Mesenchymal stem cell (in vitro differentiated cells and primary cell): ENCODE measurements around the gene TSPAN15.
A peak's percentile ranks its signal among the peaks of the same experiment; 100 is the strongest.

Experiments used
- DNase-seq: peaks from one replicate; pipeline ENCODE4 v3.0.0-alpha.2; 2013
- H2AFZ ChIP-seq: one replicate; pipeline ENCODE4 v1.6.1; 2013; ENCODE audit warnings: low read depth, mild to moderate bottlenecking, control low read depth, inconsistent platforms, low read length, moderate library complexity
- H2AK5ac ChIP-seq: 2 replicates; pipeline ENCODE4 v1.6.1; 2013; ENCODE audit warnings: low read length, moderate library complexity, mild to moderate bottlenecking, inconsistent platforms; ENCODE audit not compliant: severe bottlenecking
- H2BK120ac ChIP-seq: one replicate; pipeline ENCODE4 v1.6.1; 2013; ENCODE audit warnings: low read depth, mild to moderate bottlenecking, inconsistent platforms, low read length, moderate library complexity
- H2BK12ac ChIP-seq, 2 experiments: one replicate each; pipeline ENCODE4 v1.6.1; 2013; ENCODE audit warnings: inconsistent platforms in 2 of 2, low read length in 2 of 2, mild to moderate bottlenecking in 2 of 2, moderate library complexity in 2 of 2, control low read depth in 1 of 2
- H2BK15ac ChIP-seq: one replicate; pipeline ENCODE4 v1.6.1; 2013; ENCODE audit warnings: mild to moderate bottlenecking, low read depth, inconsistent platforms; ENCODE audit not compliant: poor library complexity, severe bottlenecking
- H2BK5ac ChIP-seq: 2 replicates; pipeline ENCODE4 v1.6.1; 2013; ENCODE audit warnings: low read depth, mild to moderate bottlenecking, low read length, control low read depth, inconsistent platforms; ENCODE audit not compliant: poor library complexity, severe bottlenecking
- H3K14ac ChIP-seq, 2 experiments: one replicate each; pipeline ENCODE4 v1.6.1; 2013; ENCODE audit warnings: inconsistent platforms in 2 of 2, low read length in 2 of 2, control low read depth in 1 of 2, mild to moderate bottlenecking in 1 of 2, moderate library complexity in 1 of 2
- H3K18ac ChIP-seq, 2 experiments: one replicate each; pipeline ENCODE4 v1.6.1; 2013; ENCODE audit warnings: inconsistent platforms in 2 of 2, low read length in 2 of 2, control low read depth in 1 of 2, low read depth in 1 of 2, mild to moderate bottlenecking in 1 of 2
- H3K23ac ChIP-seq, 2 experiments: one replicate each; pipeline ENCODE4 v1.6.1; 2013; ENCODE audit warnings: inconsistent platforms in 2 of 2, low read length in 2 of 2, mild to moderate bottlenecking in 2 of 2, moderate library complexity in 2 of 2, control low read depth in 1 of 2
- H3K27ac ChIP-seq: 2 replicates; pipeline ENCODE4 v1.5.1; 2013; ENCODE audit warnings: mild to moderate bottlenecking, moderate library complexity, low read length, control low read depth, inconsistent platforms; ENCODE audit not compliant: poor library complexity, severe bottlenecking
- H3K27me3 ChIP-seq, 2 experiments: 2 replicates each; pipeline versions ENCODE4 v1.6.1 to v1.7.0; 2013; ENCODE audit warnings: low read length in 2 of 2, mild to moderate bottlenecking in 2 of 2, moderate library complexity in 2 of 2, control low read depth in 1 of 2, inconsistent platforms in 1 of 2; ENCODE audit not compliant: control insufficient read depth in 1 of 2, insufficient read depth in 1 of 2
- H3K36me3 ChIP-seq, 2 experiments: 2 replicates each; pipeline versions ENCODE4 v1.6.1 to v1.7.0; 2013; ENCODE audit warnings: low read length in 2 of 2, control low read depth in 1 of 2, inconsistent platforms in 1 of 2, low read depth in 1 of 2, mild to moderate bottlenecking in 1 of 2; ENCODE audit not compliant: insufficient read depth in 2 of 2, control insufficient read depth in 1 of 2
- H3K4ac ChIP-seq, 2 experiments: one replicate each; pipeline ENCODE4 v1.6.1; 2013; ENCODE audit warnings: inconsistent platforms in 2 of 2, low read length in 2 of 2, mild to moderate bottlenecking in 2 of 2, moderate library complexity in 2 of 2, control low read depth in 1 of 2, low read depth in 1 of 2
- H3K4me1 ChIP-seq: 2 replicates; pipeline ENCODE4 v1.6.1; 2013; ENCODE audit warnings: low read depth, low read length, control low read depth; ENCODE audit not compliant: control insufficient read depth, insufficient read depth
- H3K4me2 ChIP-seq: 2 replicates; pipeline ENCODE4 v1.6.1; 2013; ENCODE audit warnings: low read length, mild to moderate bottlenecking, inconsistent platforms; ENCODE audit not compliant: poor library complexity, severe bottlenecking
- H3K4me3 ChIP-seq, 2 experiments: 2 replicates each; pipeline versions ENCODE4 v1.5.1 to v1.7.0; 2013; ENCODE audit warnings: low read length in 2 of 2, mild to moderate bottlenecking in 2 of 2, control low read depth in 1 of 2, low read depth in 1 of 2; ENCODE audit not compliant: insufficient read depth in 1 of 2
- H3K79me1 ChIP-seq: replicated peaks from 2 replicates; pipeline ENCODE4 v1.6.1; 2013; ENCODE audit warnings: mild to moderate bottlenecking, control low read depth, low read length, inconsistent platforms; ENCODE audit not compliant: poor library complexity, severe bottlenecking
- H3K9ac ChIP-seq: 2 replicates; pipeline ENCODE4 v1.7.0; 2013; ENCODE audit warnings: mild to moderate bottlenecking, low read length, moderate library complexity
- H3K9me3 ChIP-seq: 2 replicates; pipeline ENCODE4 v1.7.0; 2013; ENCODE audit warnings: mild to moderate bottlenecking, low read length; ENCODE audit not compliant: control insufficient read depth
- H4K8ac ChIP-seq: one replicate; pipeline ENCODE4 v1.6.1; 2013; ENCODE audit warnings: inconsistent platforms, mild to moderate bottlenecking, low read length, moderate library complexity
- H4K91ac ChIP-seq: one replicate; pipeline ENCODE4 v1.6.1; 2013; ENCODE audit warnings: mild to moderate bottlenecking, low read length, inconsistent platforms
- WGBS: methylation state at CpG from one replicate; pipeline ENCODE4 v1.1.7; 2013; ENCODE audit warnings: mixed read lengths; 5-methylcytosine and 5-hydroxymethylcytosine counted together

Gene TSPAN15

DNA sequence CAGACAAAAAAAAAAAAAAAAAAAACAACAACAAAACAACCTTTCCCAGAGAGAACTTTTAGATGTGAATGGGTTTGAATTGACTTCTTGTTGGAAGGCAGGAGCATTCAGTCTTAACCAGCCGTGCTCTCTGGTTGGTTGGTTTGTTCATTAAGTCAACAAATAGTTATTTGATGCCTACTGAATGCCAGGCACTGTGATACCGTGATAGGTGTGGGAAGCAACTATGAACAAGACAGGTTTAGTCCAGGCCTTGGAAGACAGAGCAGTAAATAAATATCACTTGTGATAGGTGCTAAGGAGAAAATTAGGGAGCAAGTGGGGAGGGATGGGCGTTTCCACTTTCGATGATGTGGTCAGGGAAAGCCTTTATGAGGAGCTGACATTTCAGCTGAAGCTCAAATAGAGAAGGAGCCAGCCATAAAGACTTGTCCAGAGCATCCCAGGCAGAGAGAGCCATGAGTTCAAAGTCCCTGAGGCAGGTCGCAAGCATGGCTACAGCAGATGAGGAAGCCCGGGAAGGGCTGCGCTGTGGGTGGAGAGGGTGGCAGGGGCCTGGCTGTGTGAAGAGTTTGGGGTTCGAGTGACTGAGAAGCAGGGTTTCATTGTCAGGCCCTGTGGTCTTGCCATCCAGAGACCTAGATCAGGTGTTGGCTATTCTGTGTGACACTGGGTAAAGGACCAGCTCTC lies 8.0 kb downstream of the TSPAN15 start:
- no peaks in the 10 kb centered on the region for H3K9me3 ChIP-seq
- no peak overlapping the region for H3K4ac ChIP-seq
- H3K23ac ChIP-seq: no peak overlapping the region
- H3K36me3 ChIP-seq: peaks cover 0 to 4% of the 10 kb centered on the region in 2 experiments
- no peak overlapping the region for H2BK5ac ChIP-seq
- DNase-seq: no peak
- peak overlapping the region in 1 of 2 experiments; percentile 42 for H2BK12ac ChIP-seq
- no peak overlapping the region for H3K4me2 ChIP-seq
- H3K79me1 ChIP-seq: peaks cover 12% of the 10 kb centered on the region
- H2BK120ac ChIP-seq: no peak overlapping the region
- 95% methylated on average over 8 of the region's 8 CpGs for WGBS
- no peak overlapping the region for H2BK15ac ChIP-seq
- no peak overlapping the region for H3K9ac ChIP-seq
- H3K27ac ChIP-seq: no peak overlapping the region
- H2AFZ ChIP-seq: no peak overlapping the region
- H3K27me3 ChIP-seq: no peaks in the 10 kb centered on the region
- no peak overlapping the region for H4K91ac ChIP-seq
- H3K4me1 ChIP-seq: peaks cover 11% of the 10 kb centered on the region
- H3K4me3 ChIP-seq: no peak overlapping the region
- H4K8ac ChIP-seq: no peak overlapping the region
- no peak overlapping the region for H3K14ac ChIP-seq
- no peak overlapping the region for H3K18ac ChIP-seq
- H2AK5ac ChIP-seq: no peak overlapping the region

DNA sequence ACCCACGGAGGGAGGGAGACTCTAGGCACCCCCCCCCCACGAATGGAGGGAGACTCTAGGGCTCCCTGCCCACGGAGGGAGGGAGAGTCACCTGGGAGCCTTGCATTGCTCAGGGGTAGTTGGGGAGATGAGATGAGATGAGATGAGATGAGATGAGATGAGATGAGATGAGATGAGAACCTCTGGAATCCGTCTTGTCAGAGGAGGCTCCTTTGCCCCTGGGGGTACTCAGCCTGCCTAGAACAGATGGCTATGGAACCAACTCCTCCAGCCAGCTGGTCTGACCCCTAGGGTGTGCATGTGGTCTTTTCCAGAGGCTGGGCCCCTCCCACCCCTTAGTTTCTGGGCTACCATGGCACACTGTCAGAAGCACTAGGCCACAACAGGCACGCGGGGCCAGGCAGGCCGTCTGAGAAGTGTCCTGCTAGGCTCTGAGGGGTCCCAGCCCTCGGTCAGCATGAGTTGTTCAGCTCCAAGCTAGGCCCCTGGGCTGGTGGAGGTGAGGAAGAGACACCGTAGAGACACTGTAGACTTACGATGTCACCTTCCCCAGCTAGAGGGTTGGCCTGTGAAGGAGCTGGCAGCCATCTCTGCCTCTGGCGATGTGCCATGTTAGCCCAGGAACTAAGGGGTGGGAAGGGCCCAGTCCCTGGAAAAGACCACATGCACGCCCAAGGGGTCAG lies 8.8 kb downstream of the TSPAN15 start:
- H4K91ac ChIP-seq: peak overlapping the region; percentile 23
- no peak overlapping the region for H3K4me3 ChIP-seq
- peak overlapping the region; percentile 70 to 88 for H2BK12ac ChIP-seq
- peaks cover 11% of the 10 kb centered on the region for H3K4me1 ChIP-seq
- peak overlapping the region; percentile 57 for H4K8ac ChIP-seq
- no peak overlapping the region for H2AFZ ChIP-seq
- DNase-seq: no peak
- H3K18ac ChIP-seq: peak overlapping the region; percentile 23 to 50
- H3K14ac ChIP-seq: peak overlapping the region in 1 of 2 experiments; percentile 74
- no peaks in the 10 kb centered on the region for H3K9me3 ChIP-seq
- no peak overlapping the region for H2AK5ac ChIP-seq
- no peak overlapping the region for H3K27ac ChIP-seq
- H2BK5ac ChIP-seq: no peak overlapping the region
- peak overlapping the region in 1 of 2 experiments; percentile 30 for H3K4ac ChIP-seq
- WGBS: 88% methylated on average over 12 of the region's 12 CpGs
- H3K9ac ChIP-seq: no peak overlapping the region
- H2BK15ac ChIP-seq: peak overlapping the region; percentile 57
- H3K79me1 ChIP-seq: peaks cover 12% of the 10 kb centered on the region
- H3K27me3 ChIP-seq: no peaks in the 10 kb centered on the region
- no peak overlapping the region for H3K4me2 ChIP-seq
- H3K36me3 ChIP-seq: peaks cover 0 to 4% of the 10 kb centered on the region in 2 experiments
- H2BK120ac ChIP-seq: peak overlapping the region; percentile 23
- H3K23ac ChIP-seq: peak overlapping the region in 1 of 2 experiments; percentile 38

DNA sequence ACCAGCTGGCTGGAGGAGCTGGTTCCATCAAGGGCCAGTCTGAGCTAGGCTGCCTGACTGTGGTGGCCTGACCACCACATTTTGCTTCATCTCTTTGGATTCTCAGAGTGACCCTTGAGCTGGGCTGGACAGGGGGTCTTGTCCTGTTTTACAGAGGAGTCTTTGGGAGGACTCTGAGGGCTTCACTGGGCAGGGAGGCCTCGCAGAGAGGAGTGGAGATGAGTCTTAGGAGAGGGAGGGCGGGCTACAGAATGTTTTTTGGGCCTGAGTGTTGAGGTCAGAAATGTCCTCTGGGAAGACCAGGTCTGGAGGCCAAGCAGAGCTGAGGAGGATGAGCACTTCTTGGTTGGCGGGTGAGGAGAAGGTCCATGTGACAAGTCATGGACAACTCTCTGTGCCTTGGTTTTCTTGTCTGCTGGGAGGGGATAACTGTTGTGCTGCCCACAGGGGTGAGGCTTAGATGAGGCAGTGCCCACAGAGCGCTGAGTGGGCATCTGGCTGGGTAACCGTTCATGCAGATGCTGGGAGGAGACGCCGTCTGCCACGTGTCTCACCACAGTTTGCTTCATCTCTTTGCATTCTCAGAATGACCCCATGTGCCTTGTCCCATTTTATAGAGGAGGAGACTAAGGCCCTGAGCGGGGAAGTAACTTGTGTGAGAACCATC lies 9.4 kb downstream of the TSPAN15 start:
- DNase-seq: no peak
- Histone ChIP-seq H2BK5ac (no peak overlapping the region), H3K4me3 (no peak overlapping the region), H2AFZ (no peak overlapping the region), H3K9me3 (no peaks in the 10 kb centered on the region), H3K27me3 (no peaks in the 10 kb centered on the region), H2BK15ac (no peak overlapping the region), H4K8ac (peak overlapping the region; percentile 41), H3K18ac (peak overlapping the region; percentile 23 to 50), H3K14ac (peak overlapping the region in 1 of 2 experiments; percentile 74), H2BK12ac (peak overlapping the region; percentile 70 to 88), H2AK5ac (no peak overlapping the region), H3K4me2 (no peak overlapping the region), H3K23ac (no peak overlapping the region), H3K36me3 (peaks cover 0 to 4% of the 10 kb centered on the region in 2 experiments), H3K79me1 (peaks cover 12% of the 10 kb centered on the region), H3K27ac (no peak overlapping the region), H3K4me1 (peaks cover 11% of the 10 kb centered on the region), H3K4ac (peak overlapping the region in 1 of 2 experiments; percentile 30), H2BK120ac (no peak overlapping the region), H4K91ac (peak overlapping the region; percentile 25), H3K9ac (no peak overlapping the region)
- WGBS: 98% methylated on average over 8 of the region's 9 CpGs
